Fibroblast of skin of back (primary cell): ENCODE data around the gene SLC16A8.
"Not testable (repeated sequence)": the region's sequence is repeated elsewhere in the genome, so short reads cannot be mapped to it uniquely, and the experiment has no call there.

Source experiments
- DNase-seq: peaks from one replicate; pipeline ENCODE4 v3.0.0-alpha.2; 2013

SLC16A8 gene

DNA sequence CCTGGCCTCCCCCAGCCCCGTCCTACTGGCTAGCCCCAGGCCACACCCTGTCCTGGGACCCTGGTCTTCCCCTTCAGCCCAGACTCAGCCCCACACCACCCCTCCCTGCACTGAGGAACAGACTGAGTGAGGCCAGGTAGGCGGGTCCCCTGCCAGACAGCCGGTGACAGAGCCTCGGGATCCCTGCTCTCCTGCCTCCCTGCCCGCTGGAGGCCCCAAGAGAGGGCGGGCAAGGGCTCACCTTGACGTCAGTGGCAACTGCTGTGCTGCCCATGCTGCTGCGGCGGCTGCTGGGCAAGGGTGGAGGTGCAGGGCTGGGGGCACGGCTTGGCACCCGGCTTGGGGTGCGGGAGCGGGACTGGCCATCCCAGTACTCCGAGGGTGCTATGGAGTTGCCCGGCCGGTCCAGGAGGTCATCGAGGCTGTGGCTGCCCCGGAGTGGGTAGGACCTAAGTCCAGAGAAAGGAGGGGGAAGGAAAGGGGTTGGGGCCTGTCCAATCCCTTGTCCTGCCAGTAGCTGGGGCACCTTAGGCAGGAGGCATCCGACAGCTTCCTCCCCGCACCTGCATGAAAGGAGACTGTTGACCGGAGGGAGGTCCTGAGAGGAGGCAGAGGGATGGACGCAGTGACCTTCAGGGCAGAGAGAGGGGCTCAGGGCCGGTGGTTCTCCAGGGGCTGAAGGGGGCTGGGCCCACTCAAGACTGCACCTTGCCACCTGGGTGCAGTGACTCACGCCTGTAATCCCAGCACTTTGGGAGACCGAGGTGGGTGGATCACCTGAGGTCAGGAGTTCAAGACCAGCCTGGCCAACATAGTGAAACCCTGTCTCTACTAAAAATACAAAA, 2.2 kb upstream of the SLC16A8 start:
- DNase-seq = no peak

DNA sequence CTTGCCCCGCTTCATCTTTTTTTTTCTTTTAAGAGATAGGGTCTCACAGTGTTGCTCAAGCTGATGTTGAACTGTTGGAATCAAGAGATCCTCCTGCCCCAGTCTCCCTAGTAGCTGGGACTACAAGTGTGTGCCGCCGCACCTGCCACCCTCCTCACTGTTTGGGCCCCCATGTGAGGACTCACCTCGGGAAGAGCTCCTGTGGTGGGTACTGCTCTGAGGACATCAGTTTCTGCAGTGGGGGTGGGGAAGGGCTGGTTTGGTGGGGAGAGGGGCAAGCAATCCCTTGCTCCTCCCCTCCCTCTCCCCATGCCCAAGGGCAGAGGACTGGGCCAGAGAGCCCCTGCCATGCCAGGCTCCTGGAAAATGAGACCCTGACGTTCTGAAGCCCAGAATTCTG, 1.5 kb upstream of the SLC16A8 start:
- DNase-seq = no peak

- no peak for DNase-seq
These were observed 1.1 kb upstream of the SLC16A8 start for GRCh38 chr22:38085056-38085455.

DNA sequence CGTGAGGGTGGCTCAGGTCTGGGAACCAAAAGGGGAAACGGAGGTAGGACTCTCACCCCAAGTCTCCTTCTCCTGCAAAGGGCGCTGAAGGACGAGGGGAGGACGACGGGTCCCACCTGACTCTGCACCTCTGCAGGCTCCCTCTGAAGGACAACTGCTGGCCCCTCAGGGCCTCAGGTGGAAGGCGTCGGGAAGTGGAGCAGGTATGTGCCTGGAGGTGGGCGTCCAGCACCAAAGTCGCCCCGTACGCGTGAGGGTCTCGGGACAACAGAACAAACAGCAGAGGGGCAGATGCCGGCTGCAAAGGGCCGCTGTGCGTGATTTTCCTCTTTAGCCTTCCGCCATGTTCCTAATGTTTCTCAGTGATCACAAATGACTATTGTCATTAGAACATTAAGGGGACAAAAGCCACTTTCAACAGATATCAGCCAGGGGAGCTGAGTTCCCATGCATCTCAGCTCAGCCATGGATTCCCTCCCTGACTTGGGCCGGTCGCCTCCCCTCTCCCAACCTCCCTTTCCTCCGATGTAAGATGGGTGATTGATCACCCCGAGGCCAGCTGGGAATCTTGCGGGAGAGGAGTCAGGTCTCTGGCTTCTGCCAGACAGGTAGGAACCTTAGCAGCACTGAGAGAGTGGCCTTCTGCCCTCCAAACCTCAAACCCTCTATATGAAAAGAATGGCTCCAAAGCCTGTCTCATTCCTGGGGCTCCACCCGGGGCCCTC, 836 bp downstream of the SLC16A8 start:
- DNase-seq = no peak

- no peak for DNase-seq
These were observed 1.8 kb downstream of the SLC16A8 start for GRCh38 chr22:38081941-38082828.

- no peak for DNase-seq
These were observed 2.4 kb downstream of the SLC16A8 start for GRCh38 chr22:38081636-38081940.

DNA sequence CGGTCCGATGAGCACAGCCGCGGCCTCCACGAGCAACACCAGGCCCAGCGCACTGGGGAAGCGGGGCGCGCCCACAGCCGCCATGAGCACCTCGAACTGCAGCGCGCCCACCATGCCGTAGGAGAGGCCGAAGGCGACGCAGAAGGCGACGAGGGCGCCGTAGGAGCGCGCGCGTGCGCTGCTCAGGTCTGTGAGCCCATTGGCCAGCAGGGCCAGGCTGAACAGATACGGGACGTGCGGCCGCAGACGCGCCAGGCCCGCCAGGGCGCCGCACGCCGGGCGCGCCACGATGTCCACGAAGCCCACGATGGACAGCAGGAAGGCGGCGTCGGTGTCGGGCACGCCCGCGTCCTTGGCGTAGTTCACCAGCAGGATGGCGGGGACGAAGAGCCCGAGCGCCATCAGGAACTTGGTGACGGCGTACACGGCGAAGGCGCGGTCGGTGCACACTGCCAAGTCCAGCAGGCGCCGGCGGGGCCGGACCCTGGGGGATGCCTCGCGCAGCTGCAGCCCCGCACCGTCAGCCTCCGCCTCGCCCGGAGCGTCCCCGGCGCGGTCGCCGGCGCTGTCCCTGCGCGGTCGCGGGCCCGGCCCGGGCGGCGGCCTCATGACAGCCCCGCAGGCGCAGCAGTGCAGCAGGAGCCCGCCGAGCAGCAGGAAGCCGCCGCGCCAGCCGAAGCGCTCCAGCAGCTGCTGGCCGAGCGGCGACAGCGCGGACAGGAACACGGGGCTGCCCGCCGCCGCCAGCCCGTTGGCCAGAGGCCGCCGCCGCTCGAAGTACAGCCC, 2.9 kb downstream of the SLC16A8 start:
- peak; percentile 52 for DNase-seq

DNA sequence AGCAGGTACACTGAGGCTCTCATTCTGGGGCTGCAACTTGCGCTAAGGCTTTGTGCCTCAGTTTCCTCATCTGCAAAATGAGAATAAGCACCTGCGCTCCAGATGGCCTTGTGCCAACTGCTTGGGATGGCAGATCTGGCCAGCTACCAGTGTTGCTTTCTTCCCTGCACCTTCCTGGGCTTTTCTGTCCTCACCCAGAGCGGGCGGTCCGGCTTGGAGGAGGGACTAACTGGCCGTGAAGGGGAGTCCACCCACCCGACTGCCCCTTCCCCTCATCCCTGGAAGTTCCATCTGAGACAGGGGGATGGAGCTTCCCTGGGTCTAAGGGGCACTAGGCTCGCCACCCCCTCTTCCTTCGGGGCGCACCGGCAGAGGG, 3.5 kb downstream of the SLC16A8 start:
- no peak for DNase-seq

DNA sequence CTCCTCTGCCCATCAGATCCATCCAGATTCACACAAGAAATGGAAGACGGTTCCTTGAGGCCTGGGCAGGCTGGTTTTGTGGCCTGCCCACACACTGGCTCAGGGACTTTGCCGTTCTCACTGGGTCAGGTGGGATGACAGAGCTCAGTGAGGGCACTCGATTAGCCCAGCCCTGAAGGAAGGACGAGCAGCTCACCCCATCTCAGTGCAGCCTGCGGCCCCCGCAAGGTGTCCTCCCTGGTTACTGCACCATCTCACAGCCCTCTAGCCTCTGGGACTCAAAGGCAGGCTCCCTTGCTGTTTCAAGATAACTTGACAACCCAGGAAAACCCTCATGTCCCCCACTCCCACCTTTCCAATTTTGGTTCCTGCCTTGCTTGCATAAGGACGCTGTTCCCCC, 4.2 kb downstream of the SLC16A8 start:
- DNase-seq = no peak

DNA sequence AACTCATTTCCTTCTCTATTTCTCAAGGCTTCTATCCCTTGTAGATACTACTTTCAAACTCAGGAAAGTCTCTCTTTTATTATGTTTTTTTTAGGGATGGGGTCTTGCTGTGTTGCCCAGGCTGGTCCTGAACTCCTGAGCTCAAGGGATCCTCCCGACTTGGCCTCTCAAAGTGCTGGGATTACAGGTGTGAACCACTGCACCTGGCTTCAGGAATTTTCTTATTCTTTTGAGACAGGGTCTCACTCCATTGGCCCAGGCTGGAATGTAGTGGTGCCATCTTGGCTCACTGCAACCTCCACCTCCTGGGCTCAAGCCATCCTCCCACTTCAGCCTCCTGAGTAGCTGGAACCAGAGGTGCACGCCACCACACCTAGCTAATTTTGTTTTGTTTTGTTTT, 4.8 kb downstream of the SLC16A8 start:
- DNase-seq = not testable (repeated sequence)

DNA sequence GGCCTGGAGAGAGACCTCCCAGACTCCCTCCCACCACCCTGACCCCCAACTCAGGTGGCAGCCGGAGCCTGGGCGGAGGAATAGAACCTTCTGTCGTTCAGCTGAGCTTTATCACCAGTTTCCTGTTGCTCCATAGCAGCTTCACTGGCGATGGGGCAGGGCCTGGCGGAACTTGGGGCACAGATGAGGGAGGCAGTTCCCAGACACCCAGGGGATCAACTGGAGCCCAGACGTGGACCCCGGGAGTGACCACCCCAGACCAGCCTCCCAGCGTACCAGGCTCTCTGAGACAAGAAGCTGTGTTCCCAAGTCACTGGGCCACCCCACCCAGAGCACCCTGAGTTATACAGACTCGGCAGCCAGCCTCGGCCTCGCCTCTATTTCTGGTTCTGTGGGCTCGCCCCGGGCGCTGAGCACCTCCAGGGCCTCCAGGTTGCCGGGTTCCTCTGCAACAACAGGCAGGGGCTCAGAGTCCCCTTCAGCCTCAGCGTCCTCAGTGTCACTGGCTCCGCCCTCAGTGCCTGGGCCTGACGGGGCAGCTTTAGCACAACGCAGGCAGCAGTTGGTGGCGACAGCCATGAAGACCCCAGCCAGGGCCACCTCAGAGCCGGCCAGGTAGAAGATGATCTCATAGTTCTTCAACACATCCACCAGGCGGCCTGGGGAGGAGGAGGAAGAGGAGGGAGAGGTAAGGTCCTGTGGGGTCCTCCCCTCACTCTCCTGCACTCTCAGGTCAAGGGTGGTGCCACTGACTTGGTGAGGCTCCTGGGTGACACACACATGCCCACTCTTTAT, 5.7 kb downstream of the SLC16A8 start:
- DNase-seq = no peak

GRCh38 chr22:38077595-38077994, 6.4 kb downstream of the SLC16A8 start:
- no peak for DNase-seq

DNA sequence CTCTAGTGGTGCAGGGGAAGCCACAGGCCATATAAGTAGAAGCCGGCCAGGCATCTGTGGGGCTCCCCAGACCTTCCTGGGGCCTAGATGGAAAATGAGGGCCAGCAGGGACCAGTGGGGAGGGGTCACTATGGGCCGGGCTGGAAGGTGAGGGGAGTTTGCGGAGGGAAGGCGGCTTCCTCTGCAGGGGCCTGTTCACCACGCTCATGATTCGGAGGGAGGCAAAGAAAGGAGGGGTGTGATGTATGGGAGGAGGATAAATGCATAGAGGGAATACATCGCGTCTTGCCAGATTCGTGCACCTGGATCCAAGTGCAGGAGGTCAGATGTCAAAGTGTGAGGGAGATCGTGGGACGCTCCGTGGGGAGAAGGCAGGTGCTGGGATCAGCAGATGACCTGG, 6.9 kb downstream of the SLC16A8 start:
- DNase-seq = no peak

DNA sequence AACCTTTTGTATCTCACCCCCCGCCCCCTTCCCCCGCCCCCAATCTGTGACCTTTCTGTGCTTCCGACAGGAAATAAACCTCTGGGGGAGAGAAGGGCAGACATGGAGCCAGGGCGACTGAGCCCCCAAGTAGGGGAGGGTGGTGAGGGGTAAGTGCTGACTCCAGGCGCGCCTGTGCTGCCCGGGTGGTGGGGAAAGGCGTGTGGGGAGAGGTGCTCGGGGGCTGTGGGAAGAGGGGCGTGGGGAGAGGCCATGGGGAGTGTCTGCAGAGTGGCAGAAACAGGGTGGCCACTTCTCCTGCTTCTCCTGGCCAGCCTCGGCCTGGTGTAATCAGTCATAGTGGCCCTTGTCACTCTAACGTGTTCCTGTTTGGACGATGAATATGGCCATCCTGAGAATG, 8.0 kb downstream of the SLC16A8 start:
- DNase-seq = no peak

GRCh38 chr22:38075105-38075825, 8.7 kb downstream of the SLC16A8 start:
- no peak for DNase-seq

DNA sequence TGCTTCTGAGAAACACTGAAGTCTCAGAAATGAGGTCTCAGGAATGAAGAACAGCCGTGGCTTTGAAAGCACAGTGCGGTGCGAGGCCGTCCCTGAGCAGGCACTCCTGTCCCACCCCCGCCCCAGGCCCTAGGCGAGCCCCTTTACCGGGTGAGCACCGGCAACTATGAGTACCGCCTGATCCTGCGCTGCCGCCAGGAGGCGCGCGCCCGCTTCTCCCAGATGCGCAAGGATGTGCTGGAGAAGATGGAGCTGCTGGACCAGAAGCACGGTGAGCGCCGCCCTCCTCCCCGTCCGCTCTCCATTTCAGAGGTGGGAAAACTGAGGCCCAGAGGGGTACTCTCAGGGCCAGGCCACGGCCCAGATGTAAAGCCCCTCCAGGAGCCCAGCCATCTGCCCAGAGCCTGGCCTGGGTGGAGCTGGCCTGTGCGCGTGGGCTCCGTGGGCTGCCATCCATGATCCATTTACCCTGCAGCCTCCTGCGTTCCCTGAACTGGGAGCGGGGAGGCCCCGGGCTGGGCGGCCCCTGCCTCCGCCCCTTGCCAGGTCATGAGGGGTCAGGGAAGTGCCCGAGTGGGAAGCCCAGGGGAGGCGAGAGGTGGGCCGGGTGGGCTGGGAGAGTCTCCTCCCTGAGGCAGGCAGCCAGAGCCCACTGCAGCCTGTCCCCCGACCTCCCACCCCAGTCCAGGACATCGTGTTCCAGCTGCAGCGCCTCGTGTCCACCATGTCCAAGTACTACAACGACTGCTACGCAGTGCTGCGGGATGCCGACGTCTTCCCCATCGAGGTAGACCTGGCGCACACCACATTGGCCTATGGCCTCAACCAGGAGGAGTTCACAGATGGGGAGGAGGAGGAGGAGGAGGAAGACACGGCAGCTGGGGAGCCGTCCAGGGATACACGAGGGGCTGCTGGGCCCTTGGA, 9.5 kb downstream of the SLC16A8 start:
- DNase-seq = peak; percentile 36

GRCh38 chr22:38073150-38074130, 10.5 kb downstream of the SLC16A8 start:
- no peak for DNase-seq
